ENCODE data around the gene ZNF787. TPM values are rescaled to one million over a fixed set of nuclear protein-coding genes. Genes with fewer than 3 reads are reported as not detected.

Gene ZNF787
- polyA plus RNA-seq, 3 donors: 1.2 to 16.2 (median 1.8) TPM

DNA sequence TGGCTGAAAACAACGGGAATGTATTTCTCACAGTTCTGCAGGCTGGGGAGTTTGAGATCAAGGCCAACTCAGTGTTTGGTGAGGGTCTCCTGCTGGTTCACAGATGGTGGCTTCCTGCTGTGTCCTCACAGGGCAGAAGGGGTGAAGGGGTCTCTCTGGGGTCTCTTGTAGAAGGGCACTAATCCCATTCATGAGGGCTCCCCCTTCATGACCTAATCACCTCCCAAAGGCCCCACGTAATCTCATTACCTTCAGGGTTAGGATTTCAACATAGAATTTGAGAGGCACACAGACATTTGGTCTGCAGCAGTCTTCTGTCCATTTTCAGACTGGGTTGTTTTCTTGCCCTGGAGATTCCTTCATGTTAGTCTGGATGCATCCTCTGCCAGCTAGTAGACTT lies 31.5 kb upstream of the ZNF787 start:
- Mint-ChIP-seq H3K27ac (no peak overlapping the region), H3K27me3 (ENCODE audit: low read depth in 3 of 3) (peaks cover 0 to 2% (median 0%) of the 10 kb centered on the region in 3 donors), H3K36me3 (peaks cover 30 to 37% of the 10 kb centered on the region in 2 donors), H3K4me1 (no peaks in the 10 kb centered on the region), H3K4me3 (no peak overlapping the region), H3K9me3 (peaks cover 0 to 3% (median 0%) of the 10 kb centered on the region in 7 donors)
- TF ChIP-seq, protein P1, sequence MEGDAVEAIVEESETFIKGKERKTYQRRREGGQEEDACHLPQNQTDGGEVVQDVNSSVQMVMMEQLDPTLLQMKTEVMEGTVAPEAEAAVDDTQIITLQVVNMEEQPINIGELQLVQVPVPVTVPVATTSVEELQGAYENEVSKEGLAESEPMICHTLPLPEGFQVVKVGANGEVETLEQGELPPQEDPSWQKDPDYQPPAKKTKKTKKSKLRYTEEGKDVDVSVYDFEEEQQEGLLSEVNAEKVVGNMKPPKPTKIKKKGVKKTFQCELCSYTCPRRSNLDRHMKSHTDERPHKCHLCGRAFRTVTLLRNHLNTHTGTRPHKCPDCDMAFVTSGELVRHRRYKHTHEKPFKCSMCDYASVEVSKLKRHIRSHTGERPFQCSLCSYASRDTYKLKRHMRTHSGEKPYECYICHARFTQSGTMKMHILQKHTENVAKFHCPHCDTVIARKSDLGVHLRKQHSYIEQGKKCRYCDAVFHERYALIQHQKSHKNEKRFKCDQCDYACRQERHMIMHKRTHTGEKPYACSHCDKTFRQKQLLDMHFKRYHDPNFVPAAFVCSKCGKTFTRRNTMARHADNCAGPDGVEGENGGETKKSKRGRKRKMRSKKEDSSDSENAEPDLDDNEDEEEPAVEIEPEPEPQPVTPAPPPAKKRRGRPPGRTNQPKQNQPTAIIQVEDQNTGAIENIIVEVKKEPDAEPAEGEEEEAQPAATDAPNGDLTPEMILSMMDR (IDR thresholded peaks at IDR 0.05): no peak
- H3K79me2 ChIP-seq (ENCODE audit: insufficient read depth, low read length): no peaks in the 10 kb centered on the region
- H3K9me3 ChIP-seq (replicated peaks in 1 of 2; ENCODE audit: control insufficient read depth in 1 of 2, insufficient read depth in 1 of 2, low read length in 2 of 2): no peaks in the 10 kb centered on the region
- H3K4me1 ChIP-seq (ENCODE audit: control insufficient read depth in 1 of 2, insufficient read depth in 2 of 2, low read length in 2 of 2): no peaks in the 10 kb centered on the region
- intact Hi-C loops (cut with micrococcal nuclease): loop anchor here in 1 of 2 donors (10.0 kb wide), 1 partner anchor 48 kb away; no protein-coding TSS in a partner anchor
- H3K4me3 ChIP-seq (replicated peaks in 1 of 3; ENCODE audit: low read depth in 2 of 3, low read length in 3 of 3): no peak overlapping the region
- no peak overlapping the region for H3K4me2 ChIP-seq (replicated peaks; ENCODE audit: extremely low read depth, low read length, poor library complexity, severe bottlenecking)
- no peak overlapping the region for H2AFZ ChIP-seq (ENCODE audit: insufficient read depth, low read depth, low read length, poor library complexity, severe bottlenecking)
- H4K20me1 ChIP-seq (ENCODE audit: insufficient read depth, low read length): no peaks in the 10 kb centered on the region
- H3K36me3 ChIP-seq (replicated peaks in 1 of 2; ENCODE audit: control insufficient read depth in 1 of 2, insufficient read depth in 2 of 2, low read length in 2 of 2): peaks cover 2 to 18% of the 10 kb centered on the region in 2 donors
- 85% methylated on average over 2 of the region's 2 CpGs for WGBS (ENCODE audit: insufficient coverage)
- no peak overlapping the region for H3K27ac ChIP-seq (ENCODE audit: low read depth in 1 of 2, low read length in 2 of 2)
- H3K27me3 ChIP-seq (ENCODE audit: control insufficient read depth in 2 of 2, insufficient read depth in 2 of 2, low read length in 2 of 2): no peaks in the 10 kb centered on the region
- no peak for DNase-seq
- no peak overlapping the region for H3K9ac ChIP-seq (ENCODE audit: insufficient read depth, low read length, poor library complexity, severe bottlenecking)

GRCh38 chr19:56150358-56150757 lies 29.3 kb upstream of the ZNF787 start:
- H3K9ac ChIP-seq (ENCODE audit: insufficient read depth, low read length, poor library complexity, severe bottlenecking): no peak overlapping the region
- no peak overlapping the region for H3K4me2 ChIP-seq (replicated peaks; ENCODE audit: extremely low read depth, low read length, poor library complexity, severe bottlenecking)
- H4K20me1 ChIP-seq (ENCODE audit: insufficient read depth, low read length): no peaks in the 10 kb centered on the region
- no peaks in the 10 kb centered on the region for H3K4me1 ChIP-seq (ENCODE audit: control insufficient read depth in 1 of 2, insufficient read depth in 2 of 2, low read length in 2 of 2)
- Mint-ChIP-seq H3K4me1 (no peaks in the 10 kb centered on the region), H3K36me3 (peaks cover 19 to 40% of the 10 kb centered on the region in 2 donors), H3K27me3 (ENCODE audit: low read depth in 3 of 3) (peaks cover 0 to 2% (median 0%) of the 10 kb centered on the region in 3 donors), H3K27ac (no peak overlapping the region), H3K9me3 (peaks cover 0 to 3% (median 2%) of the 10 kb centered on the region in 7 donors), H3K4me3 (no peak overlapping the region)
- no peaks in the 10 kb centered on the region for H3K79me2 ChIP-seq (ENCODE audit: insufficient read depth, low read length)
- peaks cover 4 to 11% of the 10 kb centered on the region in 2 donors for H3K36me3 ChIP-seq (replicated peaks in 1 of 2; ENCODE audit: control insufficient read depth in 1 of 2, insufficient read depth in 2 of 2, low read length in 2 of 2)
- no peak for DNase-seq
- H3K27me3 ChIP-seq (ENCODE audit: control insufficient read depth in 2 of 2, insufficient read depth in 2 of 2, low read length in 2 of 2): no peaks in the 10 kb centered on the region
- 100% methylated on average over 6 of the region's 11 CpGs for WGBS (ENCODE audit: insufficient coverage)
- intact Hi-C loops (cut with micrococcal nuclease): loop anchor here in 1 of 2 donors (10.0 kb wide), 1 partner anchor 46 kb away; no protein-coding TSS in a partner anchor
- no peak overlapping the region for H2AFZ ChIP-seq (ENCODE audit: insufficient read depth, low read depth, low read length, poor library complexity, severe bottlenecking)
- H3K4me3 ChIP-seq (replicated peaks in 1 of 3; ENCODE audit: low read depth in 2 of 3, low read length in 3 of 3): no peak overlapping the region
- H3K9me3 ChIP-seq (replicated peaks in 1 of 2; ENCODE audit: control insufficient read depth in 1 of 2, insufficient read depth in 1 of 2, low read length in 2 of 2): no peaks in the 10 kb centered on the region
- TF ChIP-seq, protein P1 (IDR thresholded peaks at IDR 0.05): no peak
- no peak overlapping the region for H3K27ac ChIP-seq (ENCODE audit: low read depth in 1 of 2, low read length in 2 of 2)

Data from CD14-positive monocyte (primary cell).